Astrocyte of the spinal cord (primary cell): ENCODE measurements around the gene CASQ2.
A peak's percentile ranks its signal among the peaks of the same experiment; 100 is the strongest.

Experiments
- DNase-seq: peaks from one replicate; pipeline ENCODE4 v3.0.0; 2011; ENCODE audit warnings: low read depth, low spot score
- H3K4me3 ChIP-seq: 2 replicates; pipeline ENCODE4 v1.5.1; 2011; ENCODE audit warnings: low read depth, mild to moderate bottlenecking, low read length, moderate library complexity
- CTCF ChIP-seq: IDR thresholded peaks from 2 replicates; pipeline ENCODE4 v1.5.1; 2012; ENCODE audit warnings: low read depth, mild to moderate bottlenecking, low read length, inconsistent platforms
- in situ Hi-C: cut with HindIII; loops from 2 replicates; pipeline ENCODE4 v1.10.0; 2017; ENCODE audit warnings: low sequenced_read_pairs

The CASQ2 gene

GRCh38 chr1:115718011-115718754 lies 50.3 kb downstream of the CASQ2 start:
- no peak for DNase-seq
- in situ Hi-C loops: no loop called here
- no peak overlapping the region for H3K4me3 ChIP-seq
- TF ChIP-seq CTCF: no peak

- in situ Hi-C loops: no loop called here
Observed at GRCh38 chr1:115717541-115717940, 51.0 kb downstream of the CASQ2 start.

GRCh38 chr1:115714572-115715141 lies 53.9 kb downstream of the CASQ2 start:
- TF ChIP-seq CTCF: no peak
- no peak for DNase-seq
- in situ Hi-C loops: no loop called here
- no peak overlapping the region for H3K4me3 ChIP-seq

More at GRCh38 chr1:115717541-115717940, 51.0 kb downstream of the CASQ2 start:
- TF ChIP-seq CTCF: peak; percentile 53
- H3K4me3 ChIP-seq: no peak overlapping the region
- DNase-seq: peak; percentile 24

- H3K4me3 ChIP-seq: no peak overlapping the region
- in situ Hi-C loops: no loop called here
- no peak for TF ChIP-seq CTCF
- no peak for DNase-seq
Observed at GRCh38 chr1:115713906-115714305, 54.6 kb downstream of the CASQ2 start.

- no peak overlapping the region for H3K4me3 ChIP-seq
- TF ChIP-seq CTCF: no peak
- in situ Hi-C loops: no loop called here
- no peak for DNase-seq
Observed at GRCh38 chr1:115712911-115713609, 55.5 kb downstream of the CASQ2 start.

GRCh38 chr1:115710859-115711624 lies 57.5 kb downstream of the CASQ2 start:
- DNase-seq: no peak
- no peak for TF ChIP-seq CTCF
- H3K4me3 ChIP-seq: no peak overlapping the region
- in situ Hi-C loops: no loop called here
